ENCODE measurements around the gene AP1B1.

Gene AP1B1

DNA sequence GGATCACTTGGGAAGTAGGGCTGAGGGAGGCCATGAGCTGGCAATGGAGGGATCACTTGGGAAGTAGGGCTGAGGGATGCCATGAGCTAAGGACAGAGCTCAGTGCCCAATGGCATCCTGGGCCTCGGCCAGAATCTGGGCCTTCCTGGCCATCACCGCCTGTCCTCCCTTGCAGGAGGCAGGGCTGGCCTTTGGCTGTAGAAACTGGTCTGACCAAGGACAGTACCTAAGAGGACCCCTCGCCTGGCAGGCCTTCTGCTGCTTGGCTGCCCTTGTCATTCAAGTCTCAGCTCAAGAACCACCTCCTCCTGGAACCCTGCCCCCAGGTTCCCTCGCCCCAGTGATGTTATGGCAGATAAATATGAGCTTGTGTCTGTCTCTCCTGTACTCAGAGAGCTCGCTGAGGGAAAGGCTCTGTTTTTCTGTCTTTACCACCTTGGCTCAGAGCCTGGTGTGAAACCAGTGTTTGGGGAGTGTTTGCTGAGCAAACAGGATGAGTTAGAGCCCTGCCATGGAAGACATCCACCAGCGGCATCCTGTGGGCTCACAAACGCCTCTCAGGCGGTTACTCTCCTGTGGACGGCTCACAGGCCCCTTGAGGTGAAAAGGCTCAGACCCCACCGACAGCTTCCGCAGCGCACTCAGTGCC, 53.5 kb downstream of the AP1B1 start:
- no peak for DNase-seq (ENCODE audit: low spot score)
- TF ChIP-seq, protein P1, sequence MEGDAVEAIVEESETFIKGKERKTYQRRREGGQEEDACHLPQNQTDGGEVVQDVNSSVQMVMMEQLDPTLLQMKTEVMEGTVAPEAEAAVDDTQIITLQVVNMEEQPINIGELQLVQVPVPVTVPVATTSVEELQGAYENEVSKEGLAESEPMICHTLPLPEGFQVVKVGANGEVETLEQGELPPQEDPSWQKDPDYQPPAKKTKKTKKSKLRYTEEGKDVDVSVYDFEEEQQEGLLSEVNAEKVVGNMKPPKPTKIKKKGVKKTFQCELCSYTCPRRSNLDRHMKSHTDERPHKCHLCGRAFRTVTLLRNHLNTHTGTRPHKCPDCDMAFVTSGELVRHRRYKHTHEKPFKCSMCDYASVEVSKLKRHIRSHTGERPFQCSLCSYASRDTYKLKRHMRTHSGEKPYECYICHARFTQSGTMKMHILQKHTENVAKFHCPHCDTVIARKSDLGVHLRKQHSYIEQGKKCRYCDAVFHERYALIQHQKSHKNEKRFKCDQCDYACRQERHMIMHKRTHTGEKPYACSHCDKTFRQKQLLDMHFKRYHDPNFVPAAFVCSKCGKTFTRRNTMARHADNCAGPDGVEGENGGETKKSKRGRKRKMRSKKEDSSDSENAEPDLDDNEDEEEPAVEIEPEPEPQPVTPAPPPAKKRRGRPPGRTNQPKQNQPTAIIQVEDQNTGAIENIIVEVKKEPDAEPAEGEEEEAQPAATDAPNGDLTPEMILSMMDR (IDR thresholded peaks at IDR 0.05; ENCODE audit: extremely low read depth, insufficient read depth, missing control alignments): no peak

DNA sequence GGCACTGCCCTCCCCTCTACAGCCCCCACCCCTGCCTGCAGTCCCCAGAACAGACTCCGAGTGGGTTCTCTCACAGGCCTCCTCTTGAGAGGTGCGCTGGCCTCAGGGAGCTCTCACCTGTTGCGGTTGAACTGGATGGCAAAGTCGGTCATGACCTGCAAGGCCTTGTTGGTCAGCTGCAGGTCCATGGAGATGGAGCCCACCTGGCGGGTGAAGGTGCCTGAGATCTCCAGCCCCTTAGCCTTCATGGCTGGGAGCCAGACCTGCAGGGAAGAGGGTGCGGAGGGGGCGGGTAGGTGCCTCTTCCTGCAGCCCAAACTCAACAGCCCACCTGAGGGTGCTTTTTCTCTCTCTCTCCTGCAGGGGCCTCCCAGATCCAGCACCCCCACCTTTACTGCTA, 54.2 kb downstream of the AP1B1 start:
- in situ Hi-C loops (cut with MboI; ENCODE audit: low pct_unique_long_range_greater_than_20kb, low sequenced_read_pairs, unreplicated experiment): no loop called here
- TF ChIP-seq, protein P1 (IDR thresholded peaks at IDR 0.05; ENCODE audit: extremely low read depth, insufficient read depth, missing control alignments): no peak
- no peak for DNase-seq (ENCODE audit: low spot score)

More for the DNA sequence above, 53.5 kb downstream of the AP1B1 start:
- in situ Hi-C loops (cut with MboI; ENCODE audit: low pct_unique_long_range_greater_than_20kb, low sequenced_read_pairs, unreplicated experiment): no loop called here

DNA sequence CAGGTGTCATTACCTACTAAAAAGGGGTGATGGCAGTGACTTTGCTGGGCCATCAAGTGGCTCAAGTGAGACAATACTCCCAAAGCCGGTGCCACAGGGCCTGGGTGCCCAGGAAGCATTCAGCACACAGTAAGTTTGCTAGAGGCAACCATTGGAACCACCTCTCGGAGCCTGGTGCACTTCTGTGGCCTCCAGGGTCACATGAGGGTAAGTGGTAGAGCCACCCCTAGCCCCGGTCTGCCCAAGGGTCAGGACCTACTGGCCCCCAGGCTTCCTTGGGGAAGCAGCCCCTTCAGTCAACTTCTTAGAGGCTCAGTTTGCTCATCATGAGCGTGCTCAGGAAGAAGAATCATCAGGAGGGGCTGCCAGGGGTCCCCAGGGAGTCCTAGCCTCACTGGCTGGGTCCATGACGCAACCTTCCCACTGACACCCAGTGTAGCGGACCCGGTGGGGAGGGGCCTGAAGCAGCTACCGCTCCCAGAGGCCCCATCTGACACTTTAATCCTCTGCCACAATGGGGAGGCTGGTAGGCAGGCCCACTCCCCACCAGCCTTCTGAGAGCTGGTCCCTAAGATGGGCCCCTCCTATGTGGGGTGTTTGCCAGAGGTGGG, 55.4 kb downstream of the AP1B1 start:
- in situ Hi-C loops (cut with MboI; ENCODE audit: low pct_unique_long_range_greater_than_20kb, low sequenced_read_pairs, unreplicated experiment): no loop called here
- TF ChIP-seq, protein P1 (IDR thresholded peaks at IDR 0.05; ENCODE audit: extremely low read depth, insufficient read depth, missing control alignments): no peak

DNA sequence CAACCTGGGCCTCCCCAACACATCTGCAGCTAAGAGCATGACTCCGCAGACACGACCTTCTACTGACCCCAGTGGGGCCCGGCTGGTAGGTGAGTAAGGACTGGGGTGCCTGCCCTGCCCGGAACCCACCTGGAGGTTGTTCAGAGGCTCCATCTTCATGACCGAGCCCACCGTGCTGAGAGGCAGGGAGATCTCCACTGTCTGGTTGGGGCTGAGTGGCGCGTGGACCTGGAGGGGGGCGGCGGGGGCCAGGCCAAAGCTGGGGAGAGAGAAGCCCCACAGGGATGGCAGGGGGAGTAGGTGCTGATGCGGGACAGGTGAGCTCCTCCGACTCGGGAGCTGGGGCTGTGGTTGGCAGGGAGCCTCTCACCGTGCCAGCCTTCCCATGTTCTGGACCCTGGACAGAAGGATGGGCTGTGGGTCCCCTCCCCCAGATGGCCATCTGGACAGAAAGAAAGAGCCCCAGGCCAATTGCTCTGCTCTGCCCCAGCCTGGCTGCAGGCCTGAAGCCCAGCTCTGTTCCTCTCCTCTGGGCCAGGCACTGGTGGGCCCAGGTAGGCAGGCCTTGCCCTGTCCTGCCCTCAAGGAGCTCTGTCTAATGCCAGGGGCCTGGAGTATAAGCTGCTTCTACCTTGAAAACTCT, 56.6 kb downstream of the AP1B1 start:
- in situ Hi-C loops (cut with MboI; ENCODE audit: low pct_unique_long_range_greater_than_20kb, low sequenced_read_pairs, unreplicated experiment): no loop called here
- TF ChIP-seq, protein P1 (IDR thresholded peaks at IDR 0.05; ENCODE audit: extremely low read depth, insufficient read depth, missing control alignments): no peak
- DNase-seq (ENCODE audit: low spot score): no peak

More for the DNA sequence above, 55.4 kb downstream of the AP1B1 start:
- DNase-seq (ENCODE audit: low spot score): no peak

DNA sequence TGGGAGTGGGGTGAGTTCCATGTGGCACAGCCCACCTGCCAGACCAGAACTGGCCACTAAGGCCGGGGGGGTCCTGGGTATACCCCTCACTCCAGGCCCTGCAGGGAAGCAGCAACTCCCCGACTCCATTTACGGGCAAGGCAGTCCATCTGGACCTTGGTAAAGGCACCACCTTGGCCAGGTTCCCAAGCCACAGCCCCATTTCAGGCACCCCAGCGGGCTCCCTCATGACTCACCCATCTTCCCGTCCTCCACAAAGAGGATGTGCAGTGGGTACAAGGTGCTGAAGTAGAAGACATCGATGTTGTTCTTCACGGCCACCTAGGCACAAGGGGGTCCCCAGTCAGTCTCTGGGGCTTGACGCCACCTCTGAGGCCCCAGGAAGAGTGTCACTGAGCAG, 57.2 kb downstream of the AP1B1 start:
- TF ChIP-seq, protein P1 (IDR thresholded peaks at IDR 0.05; ENCODE audit: extremely low read depth, insufficient read depth, missing control alignments): no peak
- DNase-seq (ENCODE audit: low spot score): no peak
- in situ Hi-C loops (cut with MboI; ENCODE audit: low pct_unique_long_range_greater_than_20kb, low sequenced_read_pairs, unreplicated experiment): no loop called here

DNA sequence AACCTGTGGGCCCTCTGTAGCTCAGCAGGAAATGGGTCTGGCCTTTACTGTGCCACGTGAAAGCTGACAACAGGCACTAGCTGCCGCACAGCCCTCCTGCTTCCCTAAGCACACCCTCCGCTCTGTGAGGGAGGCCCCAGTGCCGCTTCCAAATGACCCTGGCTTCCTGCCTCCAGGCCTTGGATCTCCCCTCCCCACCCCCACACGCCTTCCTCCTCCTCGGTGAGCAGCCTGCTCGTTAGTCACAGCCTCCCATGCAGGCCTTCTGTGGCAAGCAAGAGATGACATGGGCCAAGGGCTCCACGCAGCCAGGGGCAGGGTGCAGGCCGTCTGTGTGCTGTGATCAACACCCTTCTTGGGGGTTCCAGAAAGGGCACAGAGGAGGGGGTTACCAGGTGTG, 57.6 kb downstream of the AP1B1 start:
- TF ChIP-seq, protein P1 (IDR thresholded peaks at IDR 0.05; ENCODE audit: extremely low read depth, insufficient read depth, missing control alignments): no peak
- no peak for DNase-seq (ENCODE audit: low spot score)
- in situ Hi-C loops (cut with MboI; ENCODE audit: low pct_unique_long_range_greater_than_20kb, low sequenced_read_pairs, unreplicated experiment): no loop called here

Measured in GM13977 (cell line).